IMR-90 (cell line): ENCODE measurements around the gene IGF2R. TPM values are rescaled to one million over a fixed set of nuclear protein-coding genes. Genes with fewer than 3 reads are reported as not detected.

Source experiments
- ATAC-seq: fragments of 200-7000 bp; cut with Tn5 transposase; 2 replicates; pipeline ENCODE4 v1.9.1; 2020; ENCODE audit warnings: low read depth, mild to moderate bottlenecking, moderate library complexity
- BruUV-seq: library from RNA; stranded (reverse); fragments of 400-500 nt; replicated peaks from 2 replicates; lab custom pipeline; 2021; lab: Mats Ljungman, UMichigan
- CTCF ChIA-PET: fragments of 300-600 bp; formaldehyde crosslinking; extraction: SDS; loops from one replicate; lab custom pipeline; 2021; ENCODE audit warnings: antibody characterized with exemption; lab: Yijun Ruan, JAX
- POLR2A ChIA-PET: fragments of 300-600 bp; sonication (Branson Sonifier 250); formaldehyde crosslinking; loops from one replicate; lab custom pipeline; 2022; ENCODE audit warnings: antibody characterized with exemption; ENCODE audit not compliant: unreplicated experiment; lab: Charles Lee
- DNase-seq: peaks from one replicate; pipeline ENCODE4 v3.0.0; 2013
- H2AFZ ChIP-seq: replicated peaks from 2 replicates; pipeline ENCODE3; 2013; ENCODE audit warnings: low read length, mild to moderate bottlenecking; ENCODE audit not compliant: poor library complexity
- H2AK5ac ChIP-seq: 2 replicates; pipeline ENCODE4 v1.6.1; 2013; ENCODE audit warnings: low read depth, low read length, inconsistent platforms
- H2AK9ac ChIP-seq: replicated peaks from 2 replicates; pipeline ENCODE3; 2013; ENCODE audit warnings: mild to moderate bottlenecking, low read depth, low read length, moderate library complexity; ENCODE audit not compliant: poor library complexity
- H2BK120ac ChIP-seq: 2 replicates; pipeline ENCODE4 v1.6.1; 2013; ENCODE audit warnings: low read depth, low read length, inconsistent platforms
- H2BK15ac ChIP-seq: 3 replicates; pipeline ENCODE4 v1.6.1; 2013; ENCODE audit warnings: low read depth, low read length, inconsistent platforms
- H2BK20ac ChIP-seq: 2 replicates; pipeline ENCODE4 v1.6.1; 2013; ENCODE audit warnings: low read depth, mild to moderate bottlenecking, inconsistent platforms, low read length, moderate library complexity
- H2BK5ac ChIP-seq: 2 replicates; pipeline ENCODE4 v1.6.1; 2013; ENCODE audit warnings: mild to moderate bottlenecking, low read depth, low read length, inconsistent platforms; ENCODE audit not compliant: poor library complexity, severe bottlenecking
- H3K14ac ChIP-seq: replicated peaks from 2 replicates; pipeline ENCODE4 v1.6.1; 2013; ENCODE audit warnings: low read depth, low read length, inconsistent platforms
- H3K18ac ChIP-seq: 2 replicates; pipeline ENCODE4 v1.6.1; 2013; ENCODE audit warnings: low read depth, low read length, control low read depth
- H3K23ac ChIP-seq: 2 replicates; pipeline ENCODE4 v1.6.1; 2013; ENCODE audit warnings: low read depth, low read length, inconsistent platforms
- H3K27ac ChIP-seq: 2 replicates; pipeline ENCODE4 v1.5.1; 2013; ENCODE audit warnings: mild to moderate bottlenecking, control low read depth, low read length; ENCODE audit not compliant: insufficient read depth
- H3K27me3 ChIP-seq: 2 replicates; pipeline ENCODE4 v1.6.1; 2013; ENCODE audit warnings: low read length; ENCODE audit not compliant: control insufficient read depth, insufficient read depth
- H3K36me3 ChIP-seq: 2 replicates; pipeline ENCODE4 v1.6.1; 2013; ENCODE audit warnings: low read length, mixed read lengths; ENCODE audit not compliant: control insufficient read depth, insufficient read depth
- H3K4ac ChIP-seq: 2 replicates; pipeline ENCODE4 v1.6.1; 2013; ENCODE audit warnings: low read depth, low read length, inconsistent platforms
- H3K4me1 ChIP-seq: 2 replicates; pipeline ENCODE4 v1.6.1; 2013; ENCODE audit warnings: low read length, mixed read lengths; ENCODE audit not compliant: control insufficient read depth, insufficient read depth
- H3K4me2 ChIP-seq: 2 replicates; pipeline ENCODE4 v1.6.1; 2013; ENCODE audit warnings: low read depth, mild to moderate bottlenecking, control low read depth, low read length, moderate library complexity
- H3K4me3 ChIP-seq: 2 replicates; pipeline ENCODE4 v1.5.1; 2013; ENCODE audit warnings: low read depth, mild to moderate bottlenecking, control low read depth, low read length, moderate library complexity; ENCODE audit not compliant: insufficient read depth
- H3K56ac ChIP-seq: 2 replicates; pipeline ENCODE4 v1.6.1; 2013; ENCODE audit warnings: low read length, inconsistent platforms; ENCODE audit not compliant: insufficient read depth; ENCODE audit errors: extremely low read depth
- H3K79me1 ChIP-seq, 2 experiments: 2 replicates each; pipeline ENCODE4 v1.6.1; 2013; ENCODE audit warnings: low read length in 2 of 2, inconsistent platforms in 1 of 2, low read depth in 1 of 2
- H3K9ac ChIP-seq: 2 replicates; pipeline ENCODE4 v1.6.1; 2013; ENCODE audit warnings: low read depth, low read length, control low read depth
- H3K9me1 ChIP-seq: 2 replicates; pipeline ENCODE4 v1.6.1; 2013; ENCODE audit warnings: low read length, inconsistent platforms; ENCODE audit not compliant: insufficient read depth
- H3K9me3 ChIP-seq: 2 replicates; pipeline ENCODE4 v1.6.1; 2013; ENCODE audit warnings: low read length; ENCODE audit not compliant: control insufficient read depth, insufficient read depth
- H4K20me1 ChIP-seq: 2 replicates; pipeline ENCODE4 v1.6.1; 2013; ENCODE audit warnings: low read length, inconsistent platforms; ENCODE audit not compliant: insufficient read depth
- H4K5ac ChIP-seq: 2 replicates; pipeline ENCODE4 v1.6.1; 2013; ENCODE audit warnings: mild to moderate bottlenecking, low read depth, low read length, control low read depth
- H4K8ac ChIP-seq, 2 experiments: 2 replicates each; pipeline ENCODE4 v1.6.1; 2013; ENCODE audit warnings: low read depth in 2 of 2, low read length in 2 of 2, control low read depth in 1 of 2, inconsistent platforms in 1 of 2
- H4K91ac ChIP-seq: 2 replicates; pipeline ENCODE4 v1.6.1; 2013; ENCODE audit warnings: low read depth, low read length, inconsistent platforms; ENCODE audit not compliant: insufficient read depth
- BHLHE40 ChIP-seq: fragments of 150-350 bp; IDR thresholded peaks from 2 replicates; pipeline ENCODE4 v1.6.1; 2016; ENCODE audit warnings: mild to moderate bottlenecking, low read depth, low read length
- CEBPB ChIP-seq: IDR thresholded peaks from 2 replicates; pipeline ENCODE4 v1.6.1; 2012; ENCODE audit warnings: low read depth, low read length, improper control_type of control experiment
- CHD1 ChIP-seq: IDR thresholded peaks from 2 replicates; pipeline ENCODE4 v1.6.1; 2012; ENCODE audit warnings: low read depth, low read length, improper control_type of control experiment
- FOS ChIP-seq: fragments of 150-350 bp; IDR thresholded peaks from 2 replicates; pipeline ENCODE4 v1.6.1; 2016; ENCODE audit warnings: low read depth, low read length
- MAFK ChIP-seq: IDR thresholded peaks from 2 replicates; pipeline ENCODE4 v1.6.1; 2012; ENCODE audit warnings: low read depth, low read length, improper control_type of control experiment
- MAZ ChIP-seq: IDR thresholded peaks from 2 replicates; pipeline ENCODE4 v1.6.1; 2012; ENCODE audit warnings: low read depth, mild to moderate bottlenecking, low read length, improper control_type of control experiment, moderate library complexity, borderline replicate concordance
- MXI1 ChIP-seq: IDR thresholded peaks from 2 replicates; pipeline ENCODE4 v1.6.1; 2012; ENCODE audit warnings: low read depth, mild to moderate bottlenecking, low read length, moderate library complexity, borderline replicate concordance
- NFE2L2 ChIP-seq: fragments of 150-350 bp; IDR thresholded peaks from 2 replicates; pipeline ENCODE4 v1.6.1; 2016; ENCODE audit warnings: low read depth, mild to moderate bottlenecking, low read length
- POLR2A ChIP-seq: IDR thresholded peaks from 2 replicates; pipeline ENCODE4 v1.6.1; 2012; ENCODE audit warnings: mild to moderate bottlenecking, low read depth, low read length
- RAD21 ChIP-seq: IDR thresholded peaks from 2 replicates; pipeline ENCODE4 v1.6.1; 2012; ENCODE audit warnings: low read length, improper control_type of control experiment
- RCOR1 ChIP-seq: IDR thresholded peaks from 2 replicates; pipeline ENCODE4 v1.6.1; 2012; ENCODE audit warnings: mild to moderate bottlenecking, low read length, improper control_type of control experiment; ENCODE audit not compliant: insufficient replicate concordance
- RFX5 ChIP-seq: IDR thresholded peaks from 2 replicates; pipeline ENCODE4 v1.8.0; 2012; ENCODE audit warnings: low read depth, mild to moderate bottlenecking, low read length, moderate library complexity
- SMC3 ChIP-seq: fragments of 150-350 bp; IDR thresholded peaks from 2 replicates; pipeline ENCODE4 v1.6.1; 2016; ENCODE audit warnings: low read depth, mild to moderate bottlenecking, antibody characterized with exemption, low read length, moderate library complexity
- WGBS, 2 experiments: methylation state at CpG; one replicate each; pipeline versions ENCODE4 v1.1.5 to v1.1.7; 2013; ENCODE audit warnings: missing lambda C conversion rate in 2 of 2; ENCODE audit not compliant: insufficient read length in 1 of 2; ENCODE audit errors: extremely low coverage in 2 of 2; 5-methylcytosine and 5-hydroxymethylcytosine counted together
- dilution Hi-C: fragments of 300-500 bp; cut with HindIII; formaldehyde crosslinking; loops from one replicate; pipeline ENCODE4 v1.14.3; 2018; ENCODE audit warnings: low sequenced_read_pairs; ENCODE audit not compliant: unreplicated experiment
- in situ Hi-C: fragments of 300-500 bp; cut with MboI; formaldehyde crosslinking; loops from 3 replicates; pipeline ENCODE4 v1.14.3; 2019; ENCODE audit warnings: low sequenced_read_pairs, inconsistent platforms, mixed read lengths
- intact Hi-C: fragments of 100-400 bp; cut with micrococcal nuclease; formaldehyde crosslinking; loops from 2 replicates; pipeline ENCODE4 v1.10.0; 2022
- polyA plus RNA-seq, 3 experiments: library from polyadenylated mRNA; depleted of rRNA; stranded (reverse); fragments of >200 nt; gene quantifications; 2 replicates each; pipeline ENCODE4 v1.2.3, GENCODE V29; 2012; ENCODE audit warnings: low replicate concordance in 1 of 3
- total RNA-seq: library from RNA; depleted of rRNA; stranded (reverse); fragments of >200 nt; gene quantifications from 2 replicates; pipeline ENCODE4 v1.2.3, GENCODE V29; 2012
- TF ChIP-seq, protein P1 (sequence below): fragments of 150-350 bp; IDR thresholded peaks from 2 replicates; pipeline ENCODE4 v1.6.1; 2017; ENCODE audit warnings: mild to moderate bottlenecking, antibody characterized with exemption, low read length, low read depth
- TF ChIP-seq, protein P2 (sequence below): fragments of 150-350 bp; IDR thresholded peaks from 2 replicates; pipeline ENCODE4 v1.6.1; 2016; ENCODE audit warnings: low read depth, mild to moderate bottlenecking, low read length, moderate library complexity, borderline replicate concordance
- TF ChIP-seq, protein P3 (sequence below): conservative IDR thresholded peaks from 2 replicates; pipeline ENCODE4 v1.5.1; 2012; ENCODE audit warnings: mild to moderate bottlenecking, low read depth, low read length, improper control_type of control experiment

The IGF2R gene
- total and polyA plus RNA-seq, 2 of the 4 experiments (the other 2 are of a cell fraction): 33.2 to 41.4 TPM

DNA sequence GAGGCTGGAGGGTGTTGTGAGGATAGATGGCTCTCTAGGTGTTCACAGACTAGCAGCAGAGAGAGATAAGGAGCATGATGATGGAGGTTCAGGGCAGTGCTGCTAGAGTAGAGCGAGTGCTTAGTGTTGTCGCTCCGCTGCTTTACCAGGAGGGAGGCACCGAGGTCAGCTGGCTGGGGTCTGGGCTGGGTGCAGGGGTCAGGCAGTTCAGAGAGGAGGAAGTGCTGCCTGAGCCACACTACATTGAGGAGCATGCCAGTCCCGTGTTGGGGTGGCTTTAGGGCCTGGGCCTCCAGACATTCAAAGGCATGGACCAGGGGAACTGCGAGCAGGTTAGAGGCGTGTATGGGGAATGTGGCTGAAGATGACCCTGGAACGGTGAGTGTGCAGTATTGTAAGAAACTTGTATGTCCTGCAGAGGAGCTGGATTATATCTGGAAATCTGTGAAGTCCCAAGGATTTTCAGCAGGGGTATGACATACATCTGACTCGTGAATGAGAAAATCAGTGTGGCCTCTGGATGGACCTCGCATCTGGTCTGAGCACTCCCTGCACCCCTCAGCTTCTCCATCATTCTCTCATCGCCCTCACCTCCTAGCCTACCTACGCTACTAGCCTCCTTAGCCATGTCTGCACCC lies 66.9 kb downstream of the IGF2R start:
- H3K36me3 ChIP-seq: peaks cover 56% of the 10 kb centered on the region
- no peak overlapping the region for H4K5ac ChIP-seq
- no peak overlapping the region for H2AFZ ChIP-seq
- peak overlapping the region; percentile 12; the same call in 1 of the 2 replicates for H3K4ac ChIP-seq
- no TSS peak for BruUV-seq
- H3K14ac ChIP-seq: no peak overlapping the region
- TF ChIP-seq CEBPB (no peak), RCOR1 (no peak), CHD1 (no peak), RAD21 (no peak), MXI1 (no peak), RFX5 (no peak), NFE2L2 (no peak), MAFK (no peak), BHLHE40 (no peak), MAZ (no peak), FOS (no peak), POLR2A (no peak), SMC3 (no peak)
- TF ChIP-seq, protein P1, sequence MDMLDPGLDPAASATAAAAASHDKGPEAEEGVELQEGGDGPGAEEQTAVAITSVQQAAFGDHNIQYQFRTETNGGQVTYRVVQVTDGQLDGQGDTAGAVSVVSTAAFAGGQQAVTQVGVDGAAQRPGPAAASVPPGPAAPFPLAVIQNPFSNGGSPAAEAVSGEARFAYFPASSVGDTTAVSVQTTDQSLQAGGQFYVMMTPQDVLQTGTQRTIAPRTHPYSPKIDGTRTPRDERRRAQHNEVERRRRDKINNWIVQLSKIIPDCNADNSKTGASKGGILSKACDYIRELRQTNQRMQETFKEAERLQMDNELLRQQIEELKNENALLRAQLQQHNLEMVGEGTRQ: no peak
- TF ChIP-seq, protein P2, sequence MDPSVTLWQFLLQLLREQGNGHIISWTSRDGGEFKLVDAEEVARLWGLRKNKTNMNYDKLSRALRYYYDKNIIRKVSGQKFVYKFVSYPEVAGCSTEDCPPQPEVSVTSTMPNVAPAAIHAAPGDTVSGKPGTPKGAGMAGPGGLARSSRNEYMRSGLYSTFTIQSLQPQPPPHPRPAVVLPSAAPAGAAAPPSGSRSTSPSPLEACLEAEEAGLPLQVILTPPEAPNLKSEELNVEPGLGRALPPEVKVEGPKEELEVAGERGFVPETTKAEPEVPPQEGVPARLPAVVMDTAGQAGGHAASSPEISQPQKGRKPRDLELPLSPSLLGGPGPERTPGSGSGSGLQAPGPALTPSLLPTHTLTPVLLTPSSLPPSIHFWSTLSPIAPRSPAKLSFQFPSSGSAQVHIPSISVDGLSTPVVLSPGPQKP: no peak
- TF ChIP-seq, protein P3, sequence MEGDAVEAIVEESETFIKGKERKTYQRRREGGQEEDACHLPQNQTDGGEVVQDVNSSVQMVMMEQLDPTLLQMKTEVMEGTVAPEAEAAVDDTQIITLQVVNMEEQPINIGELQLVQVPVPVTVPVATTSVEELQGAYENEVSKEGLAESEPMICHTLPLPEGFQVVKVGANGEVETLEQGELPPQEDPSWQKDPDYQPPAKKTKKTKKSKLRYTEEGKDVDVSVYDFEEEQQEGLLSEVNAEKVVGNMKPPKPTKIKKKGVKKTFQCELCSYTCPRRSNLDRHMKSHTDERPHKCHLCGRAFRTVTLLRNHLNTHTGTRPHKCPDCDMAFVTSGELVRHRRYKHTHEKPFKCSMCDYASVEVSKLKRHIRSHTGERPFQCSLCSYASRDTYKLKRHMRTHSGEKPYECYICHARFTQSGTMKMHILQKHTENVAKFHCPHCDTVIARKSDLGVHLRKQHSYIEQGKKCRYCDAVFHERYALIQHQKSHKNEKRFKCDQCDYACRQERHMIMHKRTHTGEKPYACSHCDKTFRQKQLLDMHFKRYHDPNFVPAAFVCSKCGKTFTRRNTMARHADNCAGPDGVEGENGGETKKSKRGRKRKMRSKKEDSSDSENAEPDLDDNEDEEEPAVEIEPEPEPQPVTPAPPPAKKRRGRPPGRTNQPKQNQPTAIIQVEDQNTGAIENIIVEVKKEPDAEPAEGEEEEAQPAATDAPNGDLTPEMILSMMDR: no peak
- DNase-seq (peak; percentile 52), ATAC-seq (no peak)
- no peak overlapping the region for H3K9ac ChIP-seq
- no peaks in the 10 kb centered on the region for H3K27me3 ChIP-seq
- dilution Hi-C loops (no loop called here), in situ Hi-C loops (no loop called here), intact Hi-C loops (no loop called here)
- H2BK20ac ChIP-seq: no peak overlapping the region
- H2BK15ac ChIP-seq: no peak overlapping the region
- H2BK5ac ChIP-seq: peak overlapping the region; percentile 58
- peak overlapping the region; percentile 79 for H2AK5ac ChIP-seq
- no peak overlapping the region for H4K8ac ChIP-seq
- no peaks in the 10 kb centered on the region for H4K20me1 ChIP-seq
- H3K27ac ChIP-seq: no peak overlapping the region
- H3K4me2 ChIP-seq: no peak overlapping the region
- no peaks in the 10 kb centered on the region for H3K9me3 ChIP-seq
- ChIA-PET CTCF (no interaction called here), POLR2A (no interaction called here)
- WGBS, 2 experiments: 90% methylated on average over 9 of the region's 12 CpGs; no CpG with 5 or more reads in 1 of the 2 experiments
- H3K9me1 ChIP-seq: peaks cover 31% of the 10 kb centered on the region
- H3K4me1 ChIP-seq: peaks cover 2% of the 10 kb centered on the region; the same call in 1 of the 2 replicates
- H4K91ac ChIP-seq: peak overlapping the region; percentile 5; the same call in 1 of the 2 replicates
- H2AK9ac ChIP-seq: peak overlapping the region; percentile 60
- H3K56ac ChIP-seq: no peak overlapping the region
- no peak overlapping the region for H3K23ac ChIP-seq
- H3K18ac ChIP-seq: no peak overlapping the region
- H3K4me3 ChIP-seq: no peak overlapping the region
- peak overlapping the region; percentile 48; the same call in 1 of the 2 replicates for H2BK120ac ChIP-seq
- peaks cover 6 to 51% of the 10 kb centered on the region in 2 experiments; a peak in 3 of 4 replicates for H3K79me1 ChIP-seq
